Measurements from ENCODE around the gene IKZF4.
"Not testable (repeated sequence)": the region's sequence is repeated elsewhere in the genome, so short reads cannot be mapped to it uniquely, and the experiment has no call there.

IKZF4 gene

DNA sequence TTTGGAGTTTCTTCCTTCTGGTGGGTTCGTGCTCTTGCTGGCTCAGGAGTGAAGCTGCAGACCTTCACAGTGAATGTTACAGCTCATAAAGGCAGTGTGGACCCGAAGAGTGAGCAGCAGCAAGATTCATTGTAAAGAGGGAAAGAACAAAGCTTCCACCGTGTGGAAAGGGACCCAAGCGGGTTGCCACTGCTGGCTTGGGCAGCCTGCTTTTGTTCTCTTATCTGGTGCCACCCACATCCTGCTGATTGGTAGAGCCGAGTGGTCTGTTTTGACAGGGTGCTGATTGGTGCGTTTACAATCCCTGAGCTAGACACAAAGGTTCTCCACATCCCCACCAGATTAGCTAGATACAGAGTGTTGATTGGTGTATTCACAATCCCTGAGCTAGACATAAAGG is 21.3 kb upstream of the IKZF4 start:
- DNase-seq (ENCODE audit: low read depth in 2 of 2), result not testable (repeated sequence)

DNA sequence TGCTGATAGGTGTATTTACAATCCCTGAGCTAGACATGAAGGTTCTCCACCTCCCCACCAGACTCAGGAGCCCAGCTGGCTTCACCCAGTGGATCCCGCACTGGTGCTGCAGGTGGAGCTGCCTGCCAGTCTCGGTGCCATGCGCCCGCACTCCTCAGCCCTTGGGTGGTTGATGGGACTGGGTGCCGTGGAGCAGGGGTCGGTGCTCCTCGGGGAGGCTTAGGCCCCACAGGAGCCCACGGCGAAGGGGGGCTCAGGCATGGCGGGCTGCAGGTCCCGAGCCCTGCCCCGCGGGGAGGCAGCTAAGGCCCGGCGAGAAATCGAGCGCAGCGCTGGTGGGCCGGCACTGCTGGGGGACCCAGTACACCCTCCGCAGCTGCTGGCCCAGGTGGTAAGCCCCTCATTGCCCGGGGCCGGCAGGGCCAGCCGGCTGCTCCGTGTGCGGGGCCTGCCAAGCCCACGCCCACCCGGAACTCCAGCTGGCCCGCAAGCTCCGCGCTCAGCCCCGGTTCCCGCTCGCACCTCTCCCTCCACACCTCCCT is 20.8 kb upstream of the IKZF4 start:
- not testable (repeated sequence) for DNase-seq (ENCODE audit: low read depth in 2 of 2)

DNA sequence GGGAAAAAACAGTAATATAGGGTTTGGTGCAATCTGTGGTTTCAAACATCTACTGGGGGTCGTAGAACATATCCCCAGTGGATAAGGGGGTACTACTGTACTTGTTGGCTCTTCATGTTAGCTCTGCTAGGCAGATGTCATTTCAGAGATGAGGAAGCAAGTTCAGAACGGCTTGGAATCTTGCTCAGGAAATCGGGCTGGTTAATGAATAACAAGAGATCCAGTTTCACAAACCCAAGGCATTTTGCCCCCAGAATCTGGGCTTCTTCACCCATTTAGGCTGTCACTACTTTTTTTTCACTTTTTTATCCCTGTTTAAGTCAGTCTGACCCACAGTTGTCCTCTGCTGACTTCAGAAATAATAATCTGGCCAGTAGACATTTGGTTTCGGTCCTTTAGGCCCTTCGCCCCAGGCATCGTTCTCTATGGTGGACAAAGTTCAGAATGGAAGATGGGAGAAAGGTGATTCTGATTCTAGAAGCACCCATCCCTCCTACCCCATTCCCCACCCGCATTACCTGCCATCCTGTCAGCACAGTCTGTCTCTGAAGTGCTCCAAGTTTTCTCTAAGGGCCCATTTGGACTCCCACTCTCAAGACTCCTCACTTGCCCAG is 19.2 kb upstream of the IKZF4 start:
- DNase-seq (ENCODE audit: low read depth in 2 of 2), result no peak

DNA sequence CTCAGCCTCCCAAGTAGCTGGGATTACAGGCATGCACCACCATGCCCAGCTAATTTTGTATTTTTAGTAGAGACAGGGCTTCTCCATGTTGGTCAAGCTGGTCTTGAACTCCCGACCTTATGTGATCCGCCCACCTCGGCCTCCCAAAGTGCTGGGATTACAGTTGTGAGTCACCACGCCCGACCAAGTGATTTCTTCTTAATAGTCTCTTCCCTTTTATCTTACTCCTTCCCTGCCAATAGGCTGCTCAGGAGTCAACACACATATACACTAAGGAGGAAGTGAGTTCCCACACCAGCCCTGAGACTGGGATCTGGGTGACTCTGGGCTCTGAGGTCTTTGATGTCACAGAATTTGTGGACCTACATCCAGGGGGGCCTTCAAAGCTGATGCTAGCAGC is 17.5 kb upstream of the IKZF4 start:
- DNase-seq (ENCODE audit: low read depth in 2 of 2), result not testable (repeated sequence)

DNA sequence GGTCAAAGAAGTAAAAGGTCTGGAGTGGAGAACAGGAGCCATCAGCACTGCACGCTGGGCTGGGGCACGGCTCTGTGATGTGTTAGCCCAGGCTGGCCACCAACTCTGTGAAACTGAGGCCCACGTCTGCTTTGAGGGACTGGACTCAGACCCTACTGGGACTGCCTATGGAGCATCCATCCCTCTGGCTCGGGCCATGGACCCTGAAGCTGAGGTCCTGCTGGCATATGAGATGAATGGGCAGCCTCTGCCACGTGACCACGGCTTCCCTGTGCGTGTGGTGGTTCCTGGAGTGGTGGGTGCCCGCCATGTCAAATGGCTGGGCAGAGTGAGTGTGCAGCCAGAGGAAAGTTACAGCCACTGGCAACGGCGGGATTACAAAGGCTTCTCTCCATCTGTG is 16.6 kb upstream of the IKZF4 start:
- DNase-seq (ENCODE audit: low read depth in 2 of 2), result no peak

DNA sequence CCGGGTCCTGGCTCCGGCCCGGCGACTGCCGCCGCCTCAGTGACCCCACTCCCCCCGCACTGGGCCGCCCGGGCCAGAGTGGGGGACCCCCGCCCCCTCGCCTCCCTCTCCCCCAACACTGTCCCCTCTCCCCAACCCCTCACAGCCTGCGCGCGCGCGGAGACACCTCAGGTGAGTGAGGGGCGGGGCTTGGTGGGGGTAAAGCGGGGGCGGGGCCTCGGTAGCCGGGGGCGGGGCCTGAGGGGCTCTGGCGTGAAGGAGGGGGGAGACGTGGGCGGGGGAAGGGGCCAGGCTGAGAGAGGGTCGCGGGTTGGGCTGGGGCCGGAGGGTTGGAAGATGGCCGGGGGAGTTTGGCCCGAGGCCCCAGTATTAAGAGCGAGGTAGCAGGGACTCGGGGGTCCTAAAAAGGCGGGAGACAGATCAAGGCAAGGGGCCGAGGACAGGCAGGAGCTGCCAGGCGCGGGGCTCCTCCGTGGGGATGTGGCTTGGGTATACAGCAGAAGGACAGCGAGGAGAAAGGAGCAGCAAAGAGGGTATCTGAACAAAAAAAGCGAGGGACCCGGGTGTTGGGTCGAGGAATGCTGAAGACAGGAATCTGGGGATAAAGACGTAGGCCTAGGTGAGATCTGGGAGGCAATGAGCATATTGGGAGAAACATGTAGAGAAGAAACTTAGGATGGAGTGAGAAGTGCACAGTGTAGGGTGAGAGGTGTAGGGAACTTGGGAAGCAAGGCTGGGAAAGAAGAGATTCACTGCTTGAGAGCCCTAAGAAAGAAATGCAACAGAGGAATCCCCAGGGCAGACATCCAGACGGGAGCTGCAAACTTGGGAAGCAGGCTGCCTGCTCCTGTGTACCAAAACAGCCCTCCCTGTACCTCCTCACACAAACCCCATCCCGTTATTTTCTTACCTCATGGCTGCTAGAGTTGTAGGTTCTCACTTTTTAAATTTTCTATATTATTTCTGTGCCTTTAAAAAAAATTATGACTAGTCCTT is 13.0 kb upstream of the IKZF4 start:
- peak; percentile 40 to 63 for DNase-seq (ENCODE audit: low read depth in 2 of 2)

DNA sequence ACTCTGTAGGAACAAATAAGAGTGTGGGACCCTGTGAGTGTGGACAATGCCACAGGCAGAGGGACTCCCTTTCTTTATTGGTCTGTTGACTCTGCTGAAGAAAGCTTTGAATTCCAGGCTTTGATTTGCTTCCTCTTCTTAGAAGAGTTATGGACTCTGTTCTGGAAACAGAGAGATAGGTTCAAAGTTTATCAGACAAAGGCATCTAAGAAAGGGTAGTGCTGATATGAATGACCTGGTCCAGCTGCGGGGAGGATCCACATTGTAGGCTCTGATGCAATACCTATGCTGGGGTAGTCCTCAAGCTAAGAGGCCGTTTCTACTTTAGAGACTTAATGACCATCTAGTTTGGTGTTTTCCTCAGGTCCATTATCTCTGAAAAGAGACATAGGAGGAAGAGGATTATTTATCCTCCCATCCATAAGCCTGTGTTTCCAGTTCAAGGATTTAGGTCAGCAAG is 10.7 kb upstream of the IKZF4 start:
- no peak for DNase-seq (ENCODE audit: low read depth in 2 of 2)

DNA sequence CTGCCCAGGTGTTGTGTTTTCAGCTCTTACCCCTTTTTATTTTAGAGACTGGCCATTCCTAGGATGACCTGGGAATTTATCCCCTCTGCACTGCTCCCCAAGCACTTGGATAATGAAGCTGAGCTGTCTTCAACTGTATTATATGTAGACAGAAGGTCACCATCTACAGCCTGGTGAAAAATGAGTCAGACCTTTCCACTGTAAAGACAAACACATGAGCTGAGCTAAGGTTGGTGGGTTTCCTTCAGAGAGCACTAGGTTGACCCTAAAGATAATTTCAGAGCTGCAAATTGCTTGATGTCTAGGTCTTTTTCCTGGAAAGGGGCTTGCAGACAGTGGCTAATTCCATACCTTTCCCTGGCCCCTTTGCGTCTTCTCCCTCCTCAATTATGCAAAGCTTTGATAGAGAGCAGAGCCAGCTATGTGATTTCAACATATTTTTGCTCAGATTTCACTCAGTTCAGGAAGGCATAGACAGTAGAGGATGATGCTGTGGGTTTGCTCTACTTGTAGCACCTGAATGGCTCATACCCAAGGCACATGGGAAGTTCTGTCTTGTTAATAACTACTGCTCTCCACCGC is 9.2 kb upstream of the IKZF4 start:
- DNase-seq (ENCODE audit: low read depth in 2 of 2), result no peak

DNA sequence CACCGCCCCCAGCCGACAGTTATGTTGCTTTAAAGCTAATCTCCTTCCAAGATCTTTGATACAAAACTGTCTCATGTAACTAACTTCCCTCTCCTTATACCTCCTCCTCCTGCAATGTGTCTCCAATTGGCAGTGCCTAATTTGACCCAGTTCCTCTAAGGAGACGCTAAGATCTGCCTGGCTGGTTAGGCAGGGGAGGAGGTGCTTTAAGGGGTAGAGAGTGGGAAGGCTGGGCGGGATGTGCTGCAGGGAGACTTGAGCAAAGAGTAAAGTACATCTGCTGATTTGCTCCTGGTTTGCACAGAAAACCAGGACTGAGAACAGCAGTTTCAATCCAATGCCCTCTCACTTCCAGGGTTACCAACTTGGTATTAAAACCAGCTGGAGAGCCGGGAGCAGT is 7.4 kb upstream of the IKZF4 start:
- DNase-seq (ENCODE audit: low read depth in 2 of 2), result no peak

DNA sequence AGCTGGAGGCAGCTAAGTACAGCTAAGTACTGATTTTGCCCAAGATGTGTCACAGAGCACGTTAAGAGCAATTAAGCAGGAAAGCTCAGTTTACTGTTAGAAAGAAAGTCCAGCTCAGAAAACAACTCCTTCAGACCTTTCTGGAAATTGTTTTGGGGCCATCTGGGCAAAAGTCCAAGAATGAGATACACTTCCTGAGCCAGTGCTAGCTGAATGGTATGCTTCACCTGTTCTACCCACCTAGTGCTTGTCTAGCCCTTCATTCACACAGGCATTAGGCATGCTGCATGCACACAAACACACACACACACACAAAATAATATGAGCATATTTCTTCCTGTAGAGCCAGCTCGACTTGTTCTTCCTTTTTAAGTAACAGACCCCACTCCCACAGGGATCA is 6.6 kb upstream of the IKZF4 start:
- no peak for DNase-seq (ENCODE audit: low read depth in 2 of 2)

DNA sequence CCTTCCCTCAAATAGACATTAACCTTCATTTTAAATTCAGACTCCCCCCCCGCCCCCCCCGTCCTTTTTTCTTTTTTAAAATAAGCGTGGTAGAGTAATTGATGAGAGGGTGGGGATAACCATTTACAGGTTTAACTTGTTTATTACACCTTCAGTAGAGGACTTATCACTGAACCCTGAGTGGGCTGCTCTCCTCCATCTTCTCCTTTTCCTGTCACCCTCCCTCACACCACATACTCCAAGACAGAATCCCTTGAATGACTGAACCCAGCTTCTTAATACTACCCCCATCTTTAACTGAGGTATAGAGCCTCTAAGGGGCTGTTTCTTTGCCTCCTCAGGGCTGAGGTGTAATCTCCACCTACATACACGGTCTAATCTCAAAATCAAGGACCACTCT is 3.7 kb upstream of the IKZF4 start:
- no peak for DNase-seq (ENCODE audit: low read depth in 2 of 2)

DNA sequence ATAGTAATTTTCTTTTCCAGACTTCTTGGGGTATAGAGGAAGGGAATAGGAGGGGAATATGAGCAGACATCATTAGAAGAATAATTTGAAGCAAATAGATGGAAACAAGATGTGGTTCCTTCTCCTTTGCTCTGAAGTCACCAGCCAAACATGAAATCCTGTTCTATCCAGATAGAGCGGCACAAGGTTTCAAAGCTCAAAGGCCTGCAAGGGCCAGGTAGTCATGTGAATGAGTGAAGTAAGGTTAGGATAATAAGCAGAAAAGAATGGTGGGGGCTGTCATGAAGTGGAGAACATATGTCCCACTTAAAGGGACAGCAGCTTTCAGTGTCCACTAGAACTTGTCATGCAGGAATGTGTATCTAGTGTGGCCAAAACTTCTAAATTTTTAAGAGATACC is 2.5 kb upstream of the IKZF4 start:
- DNase-seq (ENCODE audit: low read depth in 2 of 2), result no peak

DNA sequence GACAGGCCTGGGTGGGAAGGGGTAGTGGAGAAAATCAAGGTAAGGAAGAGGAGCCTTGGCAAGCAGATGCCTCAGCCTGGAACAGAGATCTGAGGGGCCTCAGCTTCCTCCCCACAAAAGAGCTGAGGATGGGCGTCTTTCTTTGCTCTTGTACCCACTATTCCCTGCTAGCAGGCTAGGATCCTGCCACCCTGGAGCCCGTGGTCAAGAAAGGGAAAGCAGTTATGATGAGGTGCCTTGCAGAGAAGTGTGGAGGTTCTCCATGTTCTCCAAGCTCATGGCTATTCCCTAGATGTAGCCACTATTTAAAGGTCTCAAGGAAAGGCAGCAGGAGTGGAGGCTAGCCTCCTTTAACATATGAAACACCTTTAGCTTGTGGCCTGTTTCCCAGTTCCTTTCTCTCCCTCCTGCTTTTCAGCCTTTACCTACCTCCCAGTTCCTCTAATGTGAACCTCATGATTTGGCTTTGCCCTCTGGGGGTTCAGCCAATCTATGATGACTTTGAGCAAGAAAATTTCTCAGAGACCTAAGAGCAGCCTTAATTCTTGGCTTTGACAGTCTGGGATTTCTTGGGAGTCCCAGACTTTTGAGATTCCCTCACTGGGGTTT is 1.1 kb downstream of the IKZF4 start:
- DNase-seq (ENCODE audit: low read depth in 2 of 2), result no peak

DNA sequence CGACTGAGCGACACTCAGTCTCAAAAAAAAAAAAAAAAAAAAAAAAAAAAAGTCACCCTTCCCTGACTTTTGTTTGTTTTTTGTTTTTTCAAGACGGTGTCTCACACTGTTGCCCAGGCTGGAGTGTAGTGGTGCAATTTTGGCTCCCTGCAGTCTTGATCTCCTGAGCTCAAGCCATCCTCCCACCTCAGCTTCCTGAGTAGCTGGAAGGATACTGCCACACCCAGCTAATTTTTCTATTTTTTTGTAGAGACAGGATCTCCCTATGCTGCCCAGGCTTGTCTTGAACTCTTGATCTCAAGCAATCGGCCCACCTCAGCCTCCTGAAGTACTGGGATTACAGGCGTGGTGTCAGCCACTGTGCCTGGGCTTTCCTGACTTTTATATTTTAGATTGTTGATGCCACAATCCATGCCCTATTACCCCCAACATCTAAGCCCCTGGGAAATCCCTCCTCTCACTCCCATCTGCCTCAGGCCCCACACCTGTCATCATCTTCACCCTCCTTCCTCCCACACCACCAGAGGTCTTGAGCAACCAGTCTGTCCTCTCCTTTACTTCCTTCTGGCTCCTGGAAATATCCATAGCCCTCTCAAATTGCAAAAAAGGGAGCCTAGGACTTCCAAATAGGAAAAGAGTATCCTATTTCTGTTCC is 7.8 kb downstream of the IKZF4 start:
- no peak for DNase-seq (ENCODE audit: low read depth in 2 of 2)

DNA sequence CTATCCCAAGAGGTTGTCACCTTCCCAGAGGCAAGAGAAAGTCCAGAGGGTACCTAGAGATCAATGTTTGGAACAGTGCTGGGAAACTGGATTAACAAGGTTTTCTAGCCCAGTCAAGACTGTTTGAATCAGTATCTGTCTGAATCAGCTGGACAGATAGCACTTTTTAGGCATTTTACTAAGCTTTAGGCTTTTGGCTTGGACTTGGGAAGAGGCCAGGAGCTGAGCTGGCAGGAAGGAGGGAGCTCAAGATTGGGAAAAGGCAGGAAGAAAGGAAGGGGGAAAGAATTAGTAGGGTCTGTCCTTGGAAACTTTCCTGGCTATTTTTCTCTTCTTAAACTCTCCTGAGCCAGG is 8.3 kb downstream of the IKZF4 start:
- DNase-seq (ENCODE audit: low read depth in 2 of 2), result no peak

DNA sequence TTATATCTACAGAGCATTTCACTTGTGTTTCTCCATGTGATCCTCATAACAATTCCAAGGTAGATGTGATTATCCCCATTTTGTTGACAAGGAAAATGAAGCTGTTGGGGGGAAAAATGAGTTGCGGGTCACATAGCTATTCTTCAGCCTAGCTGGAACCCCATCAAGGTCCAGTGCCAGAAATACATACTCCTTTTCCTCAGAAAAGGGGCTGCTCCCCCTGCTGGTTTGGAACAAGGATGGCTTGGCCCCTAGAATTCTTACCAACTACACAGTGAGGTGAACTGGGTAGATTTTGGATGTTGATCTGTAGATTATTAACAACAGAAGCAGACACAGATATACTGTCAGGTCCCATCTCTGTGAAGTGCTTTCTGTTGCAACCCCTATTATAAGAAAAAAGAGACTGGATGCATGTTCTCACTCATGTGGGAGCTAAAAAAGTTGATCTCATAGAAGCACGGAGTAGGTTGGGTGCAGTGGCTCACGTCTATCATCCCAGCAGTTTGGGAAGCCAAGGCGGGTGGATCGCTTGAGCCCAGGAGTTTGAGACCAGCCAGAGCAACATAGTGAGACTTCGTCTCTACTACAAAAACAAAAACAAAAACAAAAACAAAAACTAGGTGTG is 8.9 kb downstream of the IKZF4 start:
- no peak for DNase-seq (ENCODE audit: low read depth in 2 of 2)

DNA sequence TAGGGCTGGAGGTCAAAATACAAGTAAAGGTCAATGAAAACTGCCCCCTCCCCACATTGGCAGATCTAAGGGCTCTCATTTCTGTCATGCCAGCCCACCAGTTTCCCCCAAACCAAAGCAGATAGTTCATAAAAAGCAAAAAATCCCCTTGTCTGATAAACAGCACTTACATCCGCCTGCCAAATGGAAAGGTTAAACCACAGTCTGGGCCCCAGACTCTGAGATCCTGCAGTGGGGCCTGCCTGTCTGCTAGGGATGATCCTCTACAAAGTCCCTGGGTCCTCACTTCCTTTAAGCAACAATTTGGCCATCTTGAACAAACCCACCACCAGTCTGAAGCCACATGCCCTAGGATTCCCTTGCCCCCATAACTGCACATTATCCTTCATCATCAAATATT is 11.1 kb downstream of the IKZF4 start:
- no peak for DNase-seq (ENCODE audit: low read depth in 2 of 2)

DNA sequence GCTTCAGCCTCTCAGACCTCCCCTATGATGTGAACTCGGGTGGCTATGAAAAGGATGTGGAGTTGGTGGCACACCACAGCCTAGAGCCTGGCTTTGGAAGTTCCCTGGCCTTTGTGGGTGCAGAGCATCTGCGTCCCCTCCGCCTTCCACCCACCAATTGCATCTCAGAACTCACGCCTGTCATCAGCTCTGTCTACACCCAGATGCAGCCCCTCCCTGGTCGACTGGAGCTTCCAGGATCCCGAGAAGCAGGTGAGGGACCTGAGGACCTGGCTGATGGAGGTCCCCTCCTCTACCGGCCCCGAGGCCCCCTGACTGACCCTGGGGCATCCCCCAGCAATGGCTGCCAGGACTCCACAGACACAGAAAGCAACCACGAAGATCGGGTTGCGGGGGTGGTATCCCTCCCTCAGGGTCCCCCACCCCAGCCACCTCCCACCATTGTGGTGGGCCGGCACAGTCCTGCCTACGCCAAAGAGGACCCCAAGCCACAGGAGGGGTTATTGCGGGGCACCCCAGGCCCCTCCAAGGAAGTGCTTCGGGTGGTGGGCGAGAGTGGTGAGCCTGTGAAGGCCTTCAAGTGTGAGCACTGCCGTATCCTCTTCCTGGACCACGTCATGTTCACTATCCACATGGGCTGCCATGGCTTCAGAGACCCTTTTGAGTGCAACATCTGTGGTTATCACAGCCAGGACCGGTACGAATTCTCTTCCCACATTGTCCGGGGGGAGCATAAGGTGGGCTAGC is 13.9 kb downstream of the IKZF4 start:
- DNase-seq (ENCODE audit: low read depth in 2 of 2), result no peak

DNA sequence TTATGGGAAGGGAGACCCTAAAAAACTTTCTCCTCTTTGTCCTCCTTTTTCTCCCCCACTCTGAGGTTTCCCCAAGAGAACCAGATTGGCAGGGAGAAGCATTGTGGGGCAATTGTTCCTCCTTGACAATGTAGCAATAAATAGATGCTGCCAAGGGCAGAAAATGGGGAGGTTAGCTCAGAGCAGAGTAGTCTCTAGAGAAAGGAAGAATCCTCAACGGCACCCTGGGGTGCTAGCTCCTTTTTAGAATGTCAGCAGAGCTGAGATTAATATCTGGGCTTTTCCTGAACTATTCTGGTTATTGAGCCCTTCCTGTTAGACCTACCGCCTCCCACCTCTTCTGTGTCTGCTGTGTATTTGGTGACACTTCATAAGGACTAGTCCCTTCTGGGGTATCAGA is 16.3 kb downstream of the IKZF4 start:
- DNase-seq (ENCODE audit: low read depth in 2 of 2), result no peak

DNA sequence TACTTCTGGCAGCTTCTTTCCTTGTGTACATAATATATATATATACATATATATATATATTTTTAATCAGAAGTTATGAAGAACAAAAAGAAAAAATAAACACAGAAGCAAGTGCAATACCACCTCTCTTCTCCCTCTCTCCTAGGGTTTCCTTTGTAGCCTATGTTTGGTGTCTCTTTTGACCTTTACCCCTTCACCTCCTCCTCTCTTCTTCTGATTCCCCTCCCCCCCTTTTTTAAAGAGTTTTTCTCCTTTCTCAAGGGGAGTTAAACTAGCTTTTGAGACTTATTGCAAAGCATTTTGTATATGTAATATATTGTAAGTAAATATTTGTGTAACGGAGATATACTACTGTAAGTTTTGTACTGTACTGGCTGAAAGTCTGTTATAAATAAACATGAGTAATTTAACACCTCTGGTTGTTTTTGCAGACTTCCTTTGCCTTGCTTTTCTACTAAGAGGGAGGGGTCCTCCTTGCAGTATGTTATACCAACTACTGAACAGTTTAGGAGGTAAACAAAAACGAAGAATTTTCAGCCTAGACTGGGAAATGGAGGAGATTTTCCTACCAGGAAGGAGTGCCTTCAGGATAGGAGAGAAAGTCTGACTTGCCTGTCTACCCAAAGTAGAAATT is 17.3 kb downstream of the IKZF4 start:
- DNase-seq (ENCODE audit: low read depth in 2 of 2), result no peak

Data from stimulated activated CD4-positive, alpha-beta T cell treated with anti-CD3 and anti-CD28 coated beads, Interleukin-1b, Interleukin-23, amount 100 ng/mL, for 1 hour (primary cell).